Neural cell (in vitro differentiated cells): Measurements from ENCODE around the gene FMN2. TPM values are rescaled to one million over a fixed set of nuclear protein-coding genes. Genes with fewer than 3 reads are reported as not detected.
A peak's percentile ranks its signal among the peaks of the same experiment; 100 is the strongest.

Experiments used
- H2AFZ ChIP-seq: fragments of 200-600, 300-800 bp; sonication (generic), shearing (Covaris generic); 2 replicates; pipeline ENCODE4 v1.6.0; 2014; ENCODE audit warnings: low read depth, mild to moderate bottlenecking, antibody characterized with exemption, low read length, moderate library complexity
- H3F3A ChIP-seq: fragments of 200-600 bp; shearing (Covaris generic); 2 replicates; pipeline ENCODE4 v1.6.1; 2016; ENCODE audit warnings: mild to moderate bottlenecking, moderate library complexity, mixed read lengths, antibody characterized with exemption, low read length; ENCODE audit not compliant: insufficient read depth, poor library complexity, severe bottlenecking
- H3K27ac ChIP-seq: fragments of 200-600, 300-800 bp; sonication (generic), shearing (Covaris generic); 2 replicates; pipeline ENCODE4 v1.5.1; 2014; ENCODE audit warnings: mild to moderate bottlenecking, low read length, moderate library complexity
- H3K27me3 ChIP-seq: fragments of 300-800, 200-600 bp; sonication (generic), shearing (Covaris generic); 2 replicates; pipeline ENCODE4 v1.6.0; 2014; ENCODE audit warnings: mild to moderate bottlenecking, low read depth, low read length, moderate library complexity; ENCODE audit not compliant: insufficient read depth
- H3K36me3 ChIP-seq: fragments of 300-800, 200-600 bp; sonication (generic), shearing (Covaris generic); 2 replicates; pipeline ENCODE4 v1.5.1; 2014; ENCODE audit warnings: mild to moderate bottlenecking, antibody characterized with exemption, low read length, moderate library complexity; ENCODE audit not compliant: insufficient read depth
- H3K4me2 ChIP-seq: fragments of 300-800, 200-600 bp; sonication (generic), shearing (Covaris generic); 2 replicates; pipeline ENCODE4 v1.6.0; 2014; ENCODE audit warnings: mild to moderate bottlenecking, low read length
- H3K4me3 ChIP-seq: fragments of 300-800, 200-600 bp; sonication (generic), shearing (Covaris generic); 2 replicates; pipeline ENCODE4 v1.5.1; 2014; ENCODE audit warnings: mild to moderate bottlenecking, low read length, moderate library complexity
- H3K79me2 ChIP-seq: fragments of 200-600 bp; shearing (Covaris generic); replicated peaks from 2 replicates; pipeline ENCODE4 v1.6.0; 2014; ENCODE audit warnings: mild to moderate bottlenecking, low read length, moderate library complexity; ENCODE audit not compliant: insufficient read depth
- H3K9ac ChIP-seq: fragments of 300-800, 200-600 bp; sonication (generic), shearing (Covaris generic); 2 replicates; pipeline ENCODE4 v1.6.1; 2016; ENCODE audit warnings: mild to moderate bottlenecking, low read length, mixed read lengths
- H3K9me2 ChIP-seq: fragments of 200-600 bp; shearing (Covaris generic); 2 replicates; pipeline ENCODE4 v1.6.1; 2016; ENCODE audit warnings: mild to moderate bottlenecking, low read length, mixed read lengths; ENCODE audit not compliant: insufficient read depth
- H3K9me3 ChIP-seq: fragments of 200-600, 300-800 bp; sonication (generic), shearing (Covaris generic); 2 replicates; pipeline ENCODE4 v1.6.1; 2016; ENCODE audit warnings: mild to moderate bottlenecking, mixed run types, low read length, moderate library complexity, mixed read lengths
- H4K20me1 ChIP-seq: fragments of 200-600 bp; shearing (Covaris generic); 2 replicates; pipeline ENCODE4 v1.6.1; 2016; ENCODE audit warnings: mild to moderate bottlenecking, mixed run types; ENCODE audit not compliant: insufficient read depth
- EP300 ChIP-seq: fragments of 450-650 bp; conservative IDR thresholded peaks from 2 replicates; pipeline ENCODE4 v1.6.1; 2014; ENCODE audit warnings: antibody characterized with exemption, mild to moderate bottlenecking, moderate library complexity; ENCODE audit not compliant: poor library complexity, severe bottlenecking
- EZH2 ChIP-seq: fragments of 200-600, 300-800 bp; shearing (Covaris generic), sonication (generic); IDR thresholded peaks from 2 replicates; pipeline ENCODE4 v1.6.1; 2014; ENCODE audit warnings: antibody characterized with exemption, low read length, borderline replicate concordance, mild to moderate bottlenecking; ENCODE audit not compliant: insufficient read depth, poor library complexity, severe bottlenecking
- MXI1 ChIP-seq: fragments of 450-650 bp; conservative IDR thresholded peaks from 2 replicates; pipeline ENCODE4 v1.6.1; 2014; ENCODE audit warnings: antibody characterized with exemption, mild to moderate bottlenecking; ENCODE audit not compliant: poor library complexity, severe bottlenecking
- POLR2AphosphoS5 ChIP-seq: IDR thresholded peaks from 2 replicates; pipeline ENCODE4 v1.6.1; 2012
- RAD21 ChIP-seq: fragments of 450-650 bp; conservative IDR thresholded peaks from 2 replicates; pipeline ENCODE4 v1.6.1; 2014; ENCODE audit warnings: antibody characterized with exemption, mild to moderate bottlenecking, moderate library complexity
- SMC3 ChIP-seq: fragments of 450-650 bp; conservative IDR thresholded peaks from 2 replicates; pipeline ENCODE4 v1.6.1; 2014; ENCODE audit warnings: antibody characterized with exemption, mild to moderate bottlenecking, moderate library complexity; ENCODE audit not compliant: poor library complexity
- TAF1 ChIP-seq: IDR thresholded peaks from 2 replicates; pipeline ENCODE4 v1.6.1; 2012; ENCODE audit warnings: low read depth
- polyA plus RNA-seq: library from polyadenylated mRNA; depleted of rRNA; stranded (reverse); fragments of >200 nt; gene quantifications from 2 replicates; pipeline ENCODE4 v1.2.3, GENCODE V29; 2014
- TF ChIP-seq, protein P1 (sequence below): IDR thresholded peaks from 2 replicates; pipeline ENCODE4 v1.6.1; 2012; ENCODE audit warnings: borderline replicate concordance

Gene FMN2
- polyA plus RNA-seq, 1 donor from 2014 or later = 23.9 TPM

DNA sequence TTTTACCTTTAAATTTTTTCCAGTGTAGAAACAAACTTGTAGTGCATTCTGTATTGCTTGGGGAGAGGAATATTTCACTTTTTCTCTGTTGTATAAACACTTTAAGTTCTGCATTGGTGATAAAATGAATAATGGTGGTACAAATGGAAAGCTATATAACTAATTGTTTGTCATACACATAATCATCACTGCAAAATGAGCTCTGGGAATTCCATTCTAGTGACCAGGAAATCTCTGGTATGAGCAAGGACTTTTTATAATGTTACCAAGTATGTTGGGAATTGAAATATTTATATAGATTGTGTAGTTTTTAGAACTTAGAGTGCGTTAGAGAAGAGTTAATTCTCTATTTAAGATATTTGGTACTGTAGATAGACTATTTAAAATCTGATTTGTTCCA lies 5.0 kb upstream of the FMN2 start:
- TF ChIP-seq TAF1 = no peak
- no peak for TF ChIP-seq EZH2
- TF ChIP-seq SMC3 = no peak
- no peak for TF ChIP-seq MXI1
- no peaks in the 10 kb centered on the region for H4K20me1 ChIP-seq
- H3K79me2 ChIP-seq = no peaks in the 10 kb centered on the region
- H3K36me3 ChIP-seq = no peaks in the 10 kb centered on the region
- H3K4me2 ChIP-seq = no peak overlapping the region
- H3K9me3 ChIP-seq = no peaks in the 10 kb centered on the region
- H3K27me3 ChIP-seq = no peaks in the 10 kb centered on the region
- H3K27ac ChIP-seq = no peak overlapping the region
- H3K9ac ChIP-seq = no peak overlapping the region
- H3K4me3 ChIP-seq = no peak overlapping the region
- no peaks in the 10 kb centered on the region for H3K9me2 ChIP-seq
- no peaks in the 10 kb centered on the region for H3F3A ChIP-seq
- no peak overlapping the region for H2AFZ ChIP-seq

DNA sequence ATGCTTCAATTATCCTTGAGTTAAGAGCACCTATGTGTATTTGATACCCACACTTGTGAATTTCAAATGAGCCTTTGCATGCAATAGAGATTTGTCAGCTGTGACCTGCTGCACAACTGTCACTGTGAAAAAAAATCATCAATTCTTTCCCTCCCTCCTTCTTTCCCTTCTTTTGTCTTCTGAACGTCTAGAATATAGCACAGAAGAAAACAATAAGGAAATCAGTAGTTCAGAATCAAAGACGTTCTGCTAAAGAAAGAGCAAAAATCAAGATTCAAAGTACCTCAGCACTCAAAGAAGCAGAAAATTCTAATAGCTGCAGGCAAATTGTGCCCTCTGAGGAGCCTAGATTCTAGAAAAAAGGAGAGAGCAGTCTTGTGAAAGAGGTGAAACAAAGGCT lies 1.7 kb upstream of the FMN2 start:
- H3K27ac ChIP-seq = no peak overlapping the region
- H3K9me2 ChIP-seq = no peaks in the 10 kb centered on the region
- H3K9me3 ChIP-seq = no peaks in the 10 kb centered on the region
- H3K9ac ChIP-seq = no peak overlapping the region
- H3K4me3 ChIP-seq = no peak overlapping the region
- peaks cover 21% of the 10 kb centered on the region for H3K79me2 ChIP-seq
- TF ChIP-seq MXI1 (no peak), RAD21 (no peak), EZH2 (no peak), TAF1 (no peak), POLR2AphosphoS5 (no peak)
- TF ChIP-seq, protein P1, sequence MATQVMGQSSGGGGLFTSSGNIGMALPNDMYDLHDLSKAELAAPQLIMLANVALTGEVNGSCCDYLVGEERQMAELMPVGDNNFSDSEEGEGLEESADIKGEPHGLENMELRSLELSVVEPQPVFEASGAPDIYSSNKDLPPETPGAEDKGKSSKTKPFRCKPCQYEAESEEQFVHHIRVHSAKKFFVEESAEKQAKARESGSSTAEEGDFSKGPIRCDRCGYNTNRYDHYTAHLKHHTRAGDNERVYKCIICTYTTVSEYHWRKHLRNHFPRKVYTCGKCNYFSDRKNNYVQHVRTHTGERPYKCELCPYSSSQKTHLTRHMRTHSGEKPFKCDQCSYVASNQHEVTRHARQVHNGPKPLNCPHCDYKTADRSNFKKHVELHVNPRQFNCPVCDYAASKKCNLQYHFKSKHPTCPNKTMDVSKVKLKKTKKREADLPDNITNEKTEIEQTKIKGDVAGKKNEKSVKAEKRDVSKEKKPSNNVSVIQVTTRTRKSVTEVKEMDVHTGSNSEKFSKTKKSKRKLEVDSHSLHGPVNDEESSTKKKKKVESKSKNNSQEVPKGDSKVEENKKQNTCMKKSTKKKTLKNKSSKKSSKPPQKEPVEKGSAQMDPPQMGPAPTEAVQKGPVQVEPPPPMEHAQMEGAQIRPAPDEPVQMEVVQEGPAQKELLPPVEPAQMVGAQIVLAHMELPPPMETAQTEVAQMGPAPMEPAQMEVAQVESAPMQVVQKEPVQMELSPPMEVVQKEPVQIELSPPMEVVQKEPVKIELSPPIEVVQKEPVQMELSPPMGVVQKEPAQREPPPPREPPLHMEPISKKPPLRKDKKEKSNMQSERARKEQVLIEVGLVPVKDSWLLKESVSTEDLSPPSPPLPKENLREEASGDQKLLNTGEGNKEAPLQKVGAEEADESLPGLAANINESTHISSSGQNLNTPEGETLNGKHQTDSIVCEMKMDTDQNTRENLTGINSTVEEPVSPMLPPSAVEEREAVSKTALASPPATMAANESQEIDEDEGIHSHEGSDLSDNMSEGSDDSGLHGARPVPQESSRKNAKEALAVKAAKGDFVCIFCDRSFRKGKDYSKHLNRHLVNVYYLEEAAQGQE = no peak
- no peaks in the 10 kb centered on the region for H3F3A ChIP-seq
- no peak overlapping the region for H3K4me2 ChIP-seq
- H4K20me1 ChIP-seq = peaks cover 4% of the 10 kb centered on the region
- no peaks in the 10 kb centered on the region for H3K27me3 ChIP-seq
- H3K36me3 ChIP-seq = no peaks in the 10 kb centered on the region
- no peak overlapping the region for H2AFZ ChIP-seq

DNA sequence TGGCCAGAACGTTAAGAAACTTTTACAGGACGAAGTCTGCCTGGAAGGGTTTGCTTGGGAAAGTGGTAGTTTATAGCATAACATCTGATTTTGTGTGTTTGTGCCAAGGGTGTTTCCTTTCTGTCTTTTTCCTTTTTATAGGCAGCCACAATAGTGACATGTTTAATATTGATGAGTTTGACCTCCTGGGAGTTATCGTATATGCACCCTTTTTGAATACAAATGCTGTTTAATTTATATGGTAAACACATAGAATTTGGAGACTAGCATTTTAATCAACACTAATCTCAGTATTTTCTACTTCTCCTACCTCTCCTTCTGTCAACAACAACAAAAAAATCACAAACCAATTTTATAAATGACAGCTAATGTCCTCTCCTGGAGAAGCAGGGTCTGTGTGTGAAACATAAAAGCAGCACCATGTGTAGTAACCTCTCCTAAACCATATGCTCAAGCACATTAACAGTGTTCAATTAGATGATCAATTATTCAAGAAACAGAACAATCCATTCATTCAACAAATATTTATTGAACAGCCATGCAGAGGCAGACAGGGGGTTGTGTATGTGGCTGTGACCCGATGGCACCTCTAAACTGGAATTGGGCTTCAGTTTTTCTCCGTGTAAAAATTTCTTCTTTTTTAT lies 604 bp upstream of the FMN2 start:
- Histone ChIP-seq H3K27ac (no peak overlapping the region), H3K9me2 (no peaks in the 10 kb centered on the region), H2AFZ (no peak overlapping the region), H3K36me3 (no peaks in the 10 kb centered on the region), H4K20me1 (peaks cover 4% of the 10 kb centered on the region), H3F3A (no peaks in the 10 kb centered on the region), H3K4me3 (peak overlapping the region; percentile 97), H3K79me2 (peaks cover 32% of the 10 kb centered on the region), H3K27me3 (no peaks in the 10 kb centered on the region), H3K4me2 (peak overlapping the region; percentile 65), H3K9me3 (no peaks in the 10 kb centered on the region), H3K9ac (peak overlapping the region; percentile 95)
- TF ChIP-seq EZH2 (no peak), TAF1 (no peak), RAD21 (no peak), MXI1 (no peak), EP300 (no peak)
- TF ChIP-seq, protein P1 = no peak
